Measurements from ENCODE around the gene RSPH3. TPM values are rescaled to one million over a fixed set of nuclear protein-coding genes. Genes with fewer than 3 reads are reported as not detected.

Gene RSPH3
- total and polyA plus RNA-seq, 11 donors: 3.4 to 13.2 (median 9.4) TPM

GRCh38 chr6:158988477-158988876 lies 11.5 kb downstream of the RSPH3 start:
- DNase-seq (no peak), ATAC-seq (no peak)
- Histone ChIP-seq H3K27ac (no peak overlapping the region), H3K27me3 (no peaks in the 10 kb centered on the region), H3K9me3 (peaks cover 0 to 28% (median 6%) of the 10 kb centered on the region in 12 donors), H3K36me3 (peaks cover 0 to 11% (median 0%) of the 10 kb centered on the region in 9 donors), H3K4me1 (no peaks in the 10 kb centered on the region), H3K4me3 (no peak overlapping the region)
- 93 to 100% (median 96%) methylated on average over 1 of the region's 1 CpG for WGBS, 4 donors
- intact Hi-C loops (cut with DNase I): no loop called here
- no peak for TF ChIP-seq CTCF (IDR thresholded peaks at IDR 0.05)

DNA sequence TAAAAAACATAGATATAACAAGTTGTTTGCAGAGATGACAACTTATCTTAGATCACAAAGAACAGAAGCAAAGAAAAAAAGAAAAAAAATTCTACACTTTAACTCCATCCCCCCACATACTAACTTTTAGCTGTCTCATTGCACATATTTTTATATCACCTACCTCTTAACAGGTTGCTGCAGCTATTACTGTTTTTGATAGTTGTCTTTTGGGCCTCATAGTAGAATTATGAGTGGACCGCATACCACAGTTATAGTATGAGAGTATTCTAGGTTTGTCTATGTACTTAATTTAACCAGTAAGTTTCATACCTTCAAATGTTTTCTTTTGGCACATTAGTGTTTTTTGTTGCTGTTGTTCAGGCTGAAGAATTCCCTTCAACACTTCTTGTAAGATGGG lies 12.3 kb downstream of the RSPH3 start:
- Histone ChIP-seq H3K4me1 (no peaks in the 10 kb centered on the region), H3K27ac (no peak overlapping the region), H3K4me3 (no peak overlapping the region), H3K27me3 (no peaks in the 10 kb centered on the region), H3K9me3 (peaks cover 0 to 28% (median 6%) of the 10 kb centered on the region in 12 donors), H3K36me3 (peaks cover 0 to 4% (median 0%) of the 10 kb centered on the region in 9 donors)
- intact Hi-C loops (cut with DNase I): no loop called here
- WGBS, 4 donors: 95 to 100% (median 98%) methylated on average over 1 of the region's 1 CpG
- no peak for ATAC-seq
- TF ChIP-seq CTCF (IDR thresholded peaks at IDR 0.05): no peak
- TF ChIP-seq POLR2A (IDR thresholded peaks at IDR 0.05): no peak
- no peak for DNase-seq

- intact Hi-C loops (cut with DNase I): loop anchor here in 3 of 10 donors (10.0 kb wide), 3 partner anchors 164 to 754 kb away; partner anchors contain the start of gene EZR (in 1 of the 3)
- DNase-seq: no peak
- 92 to 99% (median 97%) methylated on average over 3 of the region's 3 CpGs for WGBS, 4 donors
- Histone ChIP-seq H3K9me3 (no peaks in the 10 kb centered on the region), H3K4me1 (no peaks in the 10 kb centered on the region), H3K27ac (no peak overlapping the region), H3K36me3 (peaks cover 0 to 73% (median 20%) of the 10 kb centered on the region in 9 donors), H3K27me3 (no peaks in the 10 kb centered on the region), H3K4me3 (no peak overlapping the region)
- ATAC-seq: no peak
- no peak for TF ChIP-seq CTCF (IDR thresholded peaks at IDR 0.05)
- TF ChIP-seq POLR2A (IDR thresholded peaks at IDR 0.05): no peak
These were observed 21.2 kb downstream of the RSPH3 start for GRCh38 chr6:158978757-158979156.

DNA sequence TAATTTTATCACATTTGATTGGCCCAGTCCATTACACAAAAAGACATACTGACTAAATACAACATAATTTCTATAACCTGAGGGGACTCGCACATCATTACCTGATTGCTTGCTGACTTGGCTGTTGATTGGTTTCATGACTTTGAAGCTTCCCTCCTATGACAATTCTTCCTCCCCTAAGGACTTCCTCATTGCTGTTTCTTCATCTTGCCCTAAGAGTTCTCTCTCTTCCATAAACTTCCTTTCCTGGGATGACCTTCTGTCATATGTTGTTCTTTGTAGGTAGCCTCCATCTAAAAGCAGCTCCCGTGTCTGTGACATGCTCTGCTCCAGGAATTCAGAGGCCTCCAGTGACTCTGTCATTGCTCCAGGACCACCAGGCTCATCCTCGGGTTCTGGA lies 22.6 kb downstream of the RSPH3 start:
- Histone ChIP-seq H3K9me3 (no peaks in the 10 kb centered on the region), H3K4me3 (no peak overlapping the region), H3K27ac (no peak overlapping the region), H3K27me3 (no peaks in the 10 kb centered on the region), H3K4me1 (no peaks in the 10 kb centered on the region), H3K36me3 (peaks cover 0 to 72% (median 20%) of the 10 kb centered on the region in 9 donors)
- DNase-seq (no peak), ATAC-seq (no peak)
- WGBS, 4 donors: 78 to 87% (median 85%) methylated on average over 3 of the region's 3 CpGs
- intact Hi-C loops (cut with DNase I): loop anchor here in 3 of 10 donors (10.0 kb wide), 3 partner anchors 163 to 753 kb away; partner anchors contain the start of gene EZR (in 1 of the 3)
- no peak for TF ChIP-seq POLR2A (IDR thresholded peaks at IDR 0.05)
- no peak for TF ChIP-seq CTCF (IDR thresholded peaks at IDR 0.05)
